MM.1S (cell line): Measurements from ENCODE around the gene TPRN.

Experiments
- DNase-seq: peaks from one replicate; pipeline ENCODE4 v3.0.0-alpha.2; 2015
- H2AFZ ChIP-seq: fragments of 300-600 bp; sonication (generic); 2 replicates; pipeline ENCODE4 v1.6.0; 2016; ENCODE audit warnings: antibody characterized with exemption, low read length
- H3F3A ChIP-seq: fragments of 300-600 bp; sonication (generic); 2 replicates; pipeline ENCODE4 v1.6.1; 2016; ENCODE audit warnings: mild to moderate bottlenecking, antibody characterized with exemption, low read length, moderate library complexity, mixed read lengths; ENCODE audit not compliant: insufficient read depth
- H3K27ac ChIP-seq: fragments of 300-600 bp; sonication (generic); 2 replicates; pipeline ENCODE4 v1.5.1; 2016; ENCODE audit warnings: mild to moderate bottlenecking, low read length
- H3K27me3 ChIP-seq: fragments of 300-600 bp; sonication (generic); replicated peaks from 2 replicates; pipeline ENCODE4 v1.6.0; 2016; ENCODE audit warnings: low read length; ENCODE audit not compliant: insufficient read depth
- H3K36me3 ChIP-seq: fragments of 300-600 bp; sonication (generic); replicated peaks from 2 replicates; pipeline ENCODE4 v1.6.1; 2016; ENCODE audit warnings: mild to moderate bottlenecking, low read length, mixed read lengths; ENCODE audit not compliant: insufficient read depth
- H3K4me1 ChIP-seq: fragments of 300-600 bp; sonication (generic); 2 replicates; pipeline ENCODE4 v1.6.1; 2016; ENCODE audit warnings: low read length, mixed read lengths
- H3K4me2 ChIP-seq: fragments of 300-600 bp; sonication (generic); 2 replicates; pipeline ENCODE4 v1.6.0; 2016; ENCODE audit warnings: low read depth, low read length
- H3K4me3 ChIP-seq: fragments of 300-600 bp; sonication (generic); 2 replicates; pipeline ENCODE4 v1.5.1; 2016; ENCODE audit warnings: low read length, mixed read lengths
- H3K79me2 ChIP-seq: fragments of 300-600 bp; sonication (generic); 2 replicates; pipeline ENCODE4 v1.6.1; 2016; ENCODE audit warnings: mixed run types, low read length, mixed read lengths
- H3K9ac ChIP-seq: fragments of 300-600 bp; sonication (generic); 2 replicates; pipeline ENCODE4 v1.6.1; 2016; ENCODE audit warnings: low read length, mixed read lengths
- H3K9me2 ChIP-seq: fragments of 300-600 bp; sonication (generic); replicated peaks from 2 replicates; pipeline ENCODE4 v1.6.1; 2016; ENCODE audit warnings: mild to moderate bottlenecking, low read length, mixed read lengths; ENCODE audit not compliant: insufficient read depth
- H3K9me3 ChIP-seq: fragments of 300-600 bp; sonication (generic); replicated peaks from 2 replicates; pipeline ENCODE4 v1.6.1; 2016; ENCODE audit warnings: mild to moderate bottlenecking, low read length, mixed read lengths; ENCODE audit not compliant: insufficient read depth
- H4K20me1 ChIP-seq: fragments of 300-600 bp; sonication (generic); 2 replicates; pipeline ENCODE4 v1.6.1; 2016; ENCODE audit warnings: mild to moderate bottlenecking, low read length, moderate library complexity, mixed read lengths; ENCODE audit not compliant: insufficient read depth
- CTCF ChIP-seq: fragments of 300-600 bp; sonication (generic); IDR thresholded peaks from 2 replicates; pipeline ENCODE4 v1.5.1; 2016; ENCODE audit warnings: antibody characterized with exemption, low read length, mixed read lengths
- EZH2 ChIP-seq: fragments of 300-600 bp; sonication (generic); optimal IDR thresholded peaks from 2 replicates; pipeline ENCODE3; 2017; ENCODE audit warnings: low read depth, mild to moderate bottlenecking, antibody characterized with exemption, low read length, mixed read lengths
- EZH2phosphoT487 ChIP-seq: fragments of 300-600 bp; sonication (generic); IDR thresholded peaks from 2 replicates; pipeline ENCODE4 v1.6.1; 2018; ENCODE audit warnings: antibody characterized with exemption, low read length

TPRN gene

GRCh38 chr9:137206602-137207001, 6.1 kb upstream of the TPRN start:
- Histone ChIP-seq H4K20me1 (no peaks in the 10 kb centered on the region), H3K4me2 (peak overlapping the region; percentile 98), H2AFZ (no peak overlapping the region), H3K27ac (no peak overlapping the region), H3F3A (peaks cover 7% of the 10 kb centered on the region; the same call in 1 of the 2 replicates), H3K9me3 (no peaks in the 10 kb centered on the region), H3K79me2 (peaks cover 48% of the 10 kb centered on the region), H3K9me2 (no peaks in the 10 kb centered on the region), H3K4me3 (peak overlapping the region; percentile 90), H3K4me1 (peaks cover 20% of the 10 kb centered on the region), H3K27me3 (no peaks in the 10 kb centered on the region), H3K36me3 (no peaks in the 10 kb centered on the region), H3K9ac (peak overlapping the region; percentile 95)
- TF ChIP-seq EZH2, result no peak
- TF ChIP-seq EZH2phosphoT487, result no peak
- TF ChIP-seq CTCF, result no peak
- no peak for DNase-seq

GRCh38 chr9:137205126-137206069, 4.9 kb upstream of the TPRN start, which contains the start of the genes NDOR1 and TMEM203:
Gene NDOR1, plus strand, starts transcription at chr9:137205700. Its CDS starts 78 bp downstream, at chr9:137205778.
Gene TMEM203, minus strand, starts transcription at chr9:137205648. Its CDS starts 234 bp downstream, at chr9:137205414.
- H3K4me1 ChIP-seq, result peaks cover 24% of the 10 kb centered on the region
- H3K9me2 ChIP-seq, result no peaks in the 10 kb centered on the region
- H3K4me2 ChIP-seq, result peak within 1 kb of the TSS; percentile 98
- H3K27me3 ChIP-seq, result no peaks in the 10 kb centered on the region
- peaks cover 14% of the 10 kb centered on the region; the same call in 1 of the 2 replicates for H3F3A ChIP-seq
- peak within 1 kb of the TSS; percentile 90 for H3K4me3 ChIP-seq
- H3K9ac ChIP-seq, result peak within 1 kb of the TSS; percentile 95
- peak within 1 kb of the TSS; percentile 57 for H2AFZ ChIP-seq
- peak; percentile 89 for DNase-seq
- H3K9me3 ChIP-seq, result no peaks in the 10 kb centered on the region
- peak within 1 kb of the TSS; percentile 24; the same call in 1 of the 2 replicates for H3K27ac ChIP-seq
- no peaks in the 10 kb centered on the region for H4K20me1 ChIP-seq
- TF ChIP-seq CTCF, result no peak
- no peak for TF ChIP-seq EZH2phosphoT487
- no peak for TF ChIP-seq EZH2
- no peaks in the 10 kb centered on the region for H3K36me3 ChIP-seq
- H3K79me2 ChIP-seq, result peaks cover 48% of the 10 kb centered on the region

GRCh38 chr9:137204731-137205125, 4.2 kb upstream of the TPRN start:
- H3K27me3 ChIP-seq, result no peaks in the 10 kb centered on the region
- H3K27ac ChIP-seq, result peak overlapping the region; percentile 24; the same call in 1 of the 2 replicates
- no peaks in the 10 kb centered on the region for H3K36me3 ChIP-seq
- no peak for TF ChIP-seq EZH2phosphoT487
- TF ChIP-seq EZH2, result no peak
- TF ChIP-seq CTCF, result no peak
- peak overlapping the region; percentile 95 for H3K9ac ChIP-seq
- peaks cover 24% of the 10 kb centered on the region for H3K4me1 ChIP-seq
- H3K4me3 ChIP-seq, result peak overlapping the region; percentile 90
- peaks cover 14% of the 10 kb centered on the region; the same call in 1 of the 2 replicates for H3F3A ChIP-seq
- H3K9me2 ChIP-seq, result no peaks in the 10 kb centered on the region
- no peaks in the 10 kb centered on the region for H4K20me1 ChIP-seq
- no peak for DNase-seq
- H2AFZ ChIP-seq, result 0 out of 2 replicates have a peak overlapping the region, but pooled peaks have one; percentile 49
- no peaks in the 10 kb centered on the region for H3K9me3 ChIP-seq
- peaks cover 48% of the 10 kb centered on the region for H3K79me2 ChIP-seq
- peak overlapping the region; percentile 93 for H3K4me2 ChIP-seq
